ENCODE measurements around the gene CNST.
"Not testable (repeated sequence)": the region's sequence is repeated elsewhere in the genome, so short reads cannot be mapped to it uniquely, and the experiment has no call there.

Gene CNST

DNA sequence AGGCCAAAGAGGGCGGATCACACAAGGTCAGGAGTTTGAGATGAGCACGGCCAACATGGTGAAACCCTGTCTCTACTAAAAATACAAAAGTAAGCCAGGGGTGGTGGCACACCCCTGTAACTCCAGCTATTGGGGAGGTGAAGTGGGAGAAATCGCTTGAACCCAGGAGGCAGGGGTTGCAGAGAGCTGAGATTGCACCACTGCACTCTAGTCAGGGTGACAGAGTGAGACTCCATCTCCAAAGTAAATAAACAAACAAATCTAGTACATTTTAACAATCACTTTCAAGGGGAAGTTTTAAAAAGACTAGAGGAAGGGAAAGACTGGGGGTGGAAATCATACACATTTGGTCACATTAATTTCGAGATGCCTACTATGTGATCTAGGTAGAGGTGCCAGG lies 6.9 kb upstream of the CNST start:
- no peak for DNase-seq

GRCh38 chr1:246560833-246561232 lies 5.4 kb upstream of the CNST start:
- DNase-seq, result not testable (repeated sequence)

GRCh38 chr1:246564839-246565750 lies 1.2 kb upstream of the CNST start:
- DNase-seq, result no peak

- no peak for DNase-seq
Measured at GRCh38 chr1:246565751-246566127, 517 bp upstream of the CNST start.

DNA sequence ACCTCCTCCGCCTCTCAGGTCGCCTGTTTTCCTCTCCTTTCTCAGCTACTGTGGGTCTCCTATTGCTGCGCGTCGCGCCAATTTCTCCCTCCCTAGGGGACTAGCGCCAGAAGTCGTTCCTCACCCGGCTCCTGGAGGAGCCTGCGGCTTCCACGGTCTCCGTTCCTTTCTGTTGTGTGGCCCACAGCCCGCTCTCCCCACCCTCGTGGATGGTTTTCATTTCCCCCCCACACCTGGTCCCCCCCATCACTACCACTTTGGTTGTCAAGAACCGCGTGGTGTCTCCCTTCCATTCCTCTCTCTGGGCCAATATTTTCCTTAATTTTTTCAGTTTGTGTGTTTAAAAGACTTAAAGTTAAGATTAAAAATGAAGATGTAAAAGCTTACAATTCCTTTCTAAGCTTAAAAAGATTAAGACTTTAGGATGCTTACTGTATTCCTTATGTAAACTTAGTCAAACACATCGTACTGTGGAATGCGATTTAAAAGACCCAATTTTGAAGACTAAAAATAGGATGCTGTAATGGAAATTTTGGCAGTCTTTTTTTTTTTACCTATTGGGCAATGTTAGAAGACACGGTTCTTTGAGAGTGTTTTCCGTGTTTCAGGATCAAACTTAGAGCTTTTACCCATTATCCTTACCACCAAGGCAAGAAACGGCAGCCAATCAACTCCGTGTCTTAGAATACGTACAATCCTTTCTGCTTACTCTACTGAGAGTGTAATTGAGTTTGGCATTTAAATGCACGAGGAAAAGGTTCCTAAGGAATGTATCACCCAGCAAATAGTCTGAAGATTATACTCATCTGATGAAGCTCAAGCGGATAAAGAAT lies 773 bp downstream of the CNST start:
- peak; percentile 91 for DNase-seq

DNA sequence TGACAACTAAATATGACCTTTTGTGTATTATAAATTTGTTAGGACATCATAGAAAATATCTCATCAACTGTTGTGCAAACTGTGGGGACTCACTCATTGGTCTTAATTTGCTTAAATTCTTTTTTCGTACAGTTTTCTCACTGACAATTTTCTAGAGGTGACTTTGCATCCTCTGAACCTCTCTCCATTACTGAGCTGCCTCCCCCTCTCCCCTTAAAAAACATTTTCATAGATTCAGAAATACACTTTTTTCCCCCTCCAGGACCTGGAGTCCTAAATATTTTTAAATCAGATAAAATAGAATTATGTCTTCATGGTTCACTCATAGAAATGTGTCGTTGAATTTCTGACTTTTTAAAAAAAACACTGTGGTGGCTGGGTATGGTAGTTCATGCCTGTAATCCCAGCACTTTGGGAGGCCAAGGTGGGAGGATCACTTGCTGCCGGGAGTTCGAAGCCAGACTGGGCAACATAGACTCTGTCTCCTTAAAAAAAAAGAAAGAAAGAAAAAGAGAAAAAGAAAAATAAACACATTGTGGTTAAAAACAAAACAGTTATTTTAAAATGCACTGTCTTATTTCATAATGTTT lies 1.5 kb downstream of the CNST start:
- no peak for DNase-seq

- peak; percentile 58 for DNase-seq
Measured at GRCh38 chr1:246569248-246570238, 3.3 kb downstream of the CNST start.

DNA sequence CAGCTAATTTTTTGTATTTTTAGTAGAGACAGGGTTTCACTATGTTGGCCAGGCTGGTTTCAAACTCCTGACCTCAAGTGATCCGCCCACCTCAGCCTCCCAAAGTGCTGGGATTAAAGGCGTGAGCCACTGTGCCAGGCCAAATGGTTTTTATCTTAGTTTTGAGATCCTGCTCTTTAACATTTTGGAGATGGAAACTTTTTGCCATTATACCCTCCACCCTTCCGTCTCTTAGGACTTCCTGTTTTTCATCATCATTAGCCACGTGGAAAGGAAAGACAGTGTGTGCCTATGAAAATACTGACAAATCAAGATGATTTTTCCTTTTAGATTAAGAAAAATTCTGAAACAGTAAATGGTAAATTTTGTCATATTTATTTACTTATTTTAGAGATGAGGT lies 5.1 kb downstream of the CNST start:
- DNase-seq, result not testable (repeated sequence)

DNA sequence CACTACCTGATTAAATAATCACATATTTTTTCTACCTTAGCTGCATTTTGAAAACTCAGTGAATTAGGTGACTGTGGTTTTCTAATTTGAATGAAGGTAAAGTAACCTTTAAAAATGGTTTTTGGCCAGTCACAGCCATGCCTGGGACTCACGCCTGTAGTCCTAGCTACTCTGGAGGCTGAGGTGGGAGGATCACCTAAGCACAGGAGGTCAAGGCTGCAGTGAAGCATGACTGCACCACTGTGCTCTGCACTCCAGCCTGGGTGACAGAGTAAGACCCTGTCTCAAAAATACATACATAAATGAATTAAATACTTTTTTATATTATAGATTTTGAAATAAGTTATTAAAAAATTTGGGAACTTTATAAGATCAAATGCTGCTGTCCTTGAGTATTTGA lies 5.7 kb downstream of the CNST start:
- DNase-seq, result no peak

DNA sequence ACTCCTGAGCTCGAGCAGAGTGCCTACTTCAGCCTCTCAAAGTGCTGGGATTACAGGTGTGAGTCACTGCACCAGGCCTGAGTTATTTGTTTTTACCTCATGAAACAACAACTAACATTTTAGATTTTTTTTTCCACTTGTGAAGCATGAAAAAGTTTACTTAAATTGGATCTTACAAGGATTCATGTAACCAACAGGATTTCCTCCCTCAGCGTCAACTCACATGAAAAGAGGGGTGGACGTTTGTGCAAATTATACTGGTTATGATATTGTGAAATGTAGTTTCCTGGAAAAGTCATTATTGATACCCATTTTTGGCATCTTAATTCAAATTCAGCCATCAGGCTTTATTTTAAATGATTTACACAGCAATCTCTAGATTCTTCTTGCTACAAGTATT lies 6.5 kb downstream of the CNST start:
- no peak for DNase-seq

- DNase-seq, result no peak
Measured at GRCh38 chr1:246573491-246573890, 7.2 kb downstream of the CNST start.

GRCh38 chr1:246576709-246577032 lies 10.4 kb downstream of the CNST start:
- no peak for DNase-seq

- no peak for DNase-seq
Measured at GRCh38 chr1:246577082-246577719, 10.9 kb downstream of the CNST start.

DNA sequence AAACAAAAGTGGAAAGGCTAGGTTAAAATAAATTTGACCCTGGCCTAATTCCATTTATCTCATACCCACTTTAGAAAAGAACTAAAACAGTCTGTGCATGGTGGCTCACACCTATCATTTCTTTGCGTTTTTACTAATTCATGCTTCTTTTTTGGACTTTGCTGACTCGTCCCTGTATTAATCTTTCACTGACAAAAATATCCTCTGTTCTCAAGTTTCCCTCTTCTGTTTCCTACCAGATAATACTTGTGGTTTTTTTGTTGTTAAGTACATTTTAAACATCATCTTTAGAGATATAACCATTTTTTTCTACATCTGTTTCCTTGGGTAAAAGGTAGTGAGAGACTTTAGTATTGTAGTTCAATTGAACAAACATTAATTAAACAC lies 11.5 kb downstream of the CNST start:
- DNase-seq, result peak; percentile 44

GRCh38 chr1:246579818-246580217 lies 13.6 kb downstream of the CNST start:
- DNase-seq, result no peak

DNA sequence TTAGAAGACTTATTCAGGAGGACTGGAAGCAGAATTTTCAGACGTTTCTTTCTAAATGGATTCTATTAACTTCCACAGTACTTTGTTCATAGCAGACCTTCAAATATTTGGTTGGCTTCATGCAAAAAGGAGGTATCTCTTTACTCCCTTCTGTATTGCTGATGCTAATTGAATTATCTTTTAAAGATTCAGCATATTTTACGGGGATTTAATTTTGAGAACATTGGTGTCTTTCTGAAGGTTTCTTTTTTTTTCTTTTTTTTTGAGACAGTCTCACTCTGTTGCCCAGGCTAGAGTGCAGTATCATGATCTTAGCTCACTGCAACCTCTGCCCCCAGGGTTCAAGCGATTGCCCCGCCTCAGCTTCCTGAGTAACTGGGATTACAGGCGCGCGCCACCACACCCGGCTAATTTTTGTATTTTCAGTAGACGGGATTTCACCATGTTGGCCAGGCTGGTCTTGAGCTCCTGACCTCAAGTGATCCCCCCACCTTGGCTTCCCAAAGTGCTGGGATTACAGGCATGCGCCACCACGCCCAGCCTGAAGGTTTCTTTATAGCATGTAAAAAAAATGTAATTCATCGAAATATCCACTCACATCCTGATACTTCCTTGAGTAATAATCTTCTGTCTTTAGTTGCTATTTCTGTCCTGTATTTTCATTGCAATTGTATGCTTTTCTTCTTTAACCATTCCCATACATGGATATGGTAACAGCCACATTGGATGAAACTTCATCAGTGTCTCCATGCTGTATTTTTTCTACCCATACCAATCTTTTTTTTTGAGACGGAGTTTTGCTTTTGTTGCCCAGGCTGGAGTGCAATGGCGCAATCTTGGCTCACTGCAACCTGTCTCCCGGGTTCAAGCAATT lies 14.5 kb downstream of the CNST start:
- no peak for DNase-seq

DNA sequence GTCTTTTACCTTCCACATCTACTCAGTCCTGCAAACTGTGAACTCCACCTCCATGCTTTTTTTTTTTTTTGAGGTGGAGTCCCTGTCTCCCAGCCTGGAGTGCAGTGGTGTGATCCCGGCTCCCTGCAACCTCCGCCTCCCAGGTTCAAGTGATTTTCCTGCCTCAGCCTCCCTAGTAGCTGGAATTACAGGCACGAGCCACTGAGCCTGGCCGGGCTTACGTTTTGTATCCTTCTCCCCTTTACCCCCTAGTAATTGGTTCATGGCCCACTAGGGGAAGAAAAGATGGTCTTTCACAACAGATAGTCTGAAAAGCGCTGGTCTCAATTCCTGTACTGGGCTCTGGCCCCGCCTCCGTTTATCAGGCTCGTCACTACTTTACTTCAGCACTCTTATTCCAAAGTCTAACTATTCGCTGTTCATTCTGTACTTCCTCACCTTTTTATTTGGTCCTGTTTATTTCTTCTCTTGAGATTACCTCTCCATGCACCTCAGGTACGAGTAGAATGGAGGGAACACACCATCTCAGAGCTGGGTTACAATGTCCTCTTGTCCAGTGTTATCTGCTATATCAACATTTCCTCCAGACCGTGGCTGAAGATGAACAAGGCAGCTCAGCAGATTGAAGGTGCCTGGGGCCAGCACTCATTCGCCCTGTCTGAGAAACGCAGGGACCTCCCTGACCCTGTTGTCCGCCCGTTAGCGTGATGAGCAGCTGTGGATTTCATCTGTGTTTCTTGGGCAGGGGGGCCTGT lies 16.2 kb downstream of the CNST start:
- DNase-seq, result no peak

GRCh38 chr1:246583056-246583440 lies 16.8 kb downstream of the CNST start:
- DNase-seq, result no peak

DNA sequence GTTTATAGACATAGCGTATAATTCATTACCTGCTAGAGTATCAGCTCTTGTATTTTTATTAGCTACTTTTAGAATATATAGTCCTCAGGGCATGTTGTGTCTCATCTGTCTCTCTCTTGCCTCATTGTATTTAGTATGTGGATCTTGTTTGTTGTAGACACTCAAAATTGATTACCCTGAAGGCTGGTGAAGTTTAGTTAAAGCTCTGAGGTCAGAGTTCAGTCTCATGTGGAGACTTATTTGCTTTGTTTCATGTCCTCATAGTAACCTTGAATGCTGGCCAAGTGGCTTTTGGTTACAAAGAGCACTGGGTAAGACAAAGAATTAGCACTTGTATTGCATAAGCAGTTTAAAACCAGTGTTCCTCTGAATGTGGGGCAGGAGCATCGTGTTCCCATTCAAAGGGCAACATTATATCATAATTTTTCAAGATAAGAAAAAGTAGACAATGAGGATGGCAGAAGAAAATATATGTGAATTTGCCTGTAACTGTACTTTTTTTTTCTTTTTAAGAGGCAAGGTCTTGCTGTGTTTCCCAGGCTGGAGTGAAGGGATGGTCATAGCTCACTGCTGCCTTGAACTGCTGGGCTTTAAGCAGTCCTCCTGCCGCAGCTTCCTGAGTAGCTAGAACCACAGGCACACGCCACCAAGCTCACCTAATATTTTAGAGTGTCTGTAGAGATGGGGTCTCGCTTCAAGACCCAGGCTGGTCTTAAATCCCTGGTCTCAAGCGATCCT lies 17.4 kb downstream of the CNST start:
- DNase-seq, result peak; percentile 46

- DNase-seq, result no peak
Measured at GRCh38 chr1:246587032-246587431, 20.8 kb downstream of the CNST start.
